Measurements from ENCODE around the gene SNTB2. TPM values are rescaled to one million over a fixed set of nuclear protein-coding genes. Genes with fewer than 3 reads are reported as not detected.
"Not testable (repeated sequence)": the region's sequence is repeated elsewhere in the genome, so short reads cannot be mapped to it uniquely, and the experiment has no call there.

Gene SNTB2
- polyA plus RNA-seq, 1 experiment: 62.6 TPM

- CTCF ChIA-PET: interaction anchor here (1.0 kb wide), 1 partner anchor 11 kb away, joined by 4 read pairs; no protein-coding TSS in a partner anchor
- Histone ChIP-seq H3K9me3 (ENCODE audit: control insufficient read depth, insufficient read depth, low read length) (no peaks in the 10 kb centered on the region), H3K4me3 (ENCODE audit: low read depth, low read length) (no peak overlapping the region), H3K27ac (ENCODE audit: low read depth, low read length) (no peak overlapping the region), H3K27me3 (ENCODE audit: control insufficient read depth, insufficient read depth, low read length) (no peaks in the 10 kb centered on the region)
- DNase-seq (ENCODE audit: low read depth, low spot score): peak; percentile 47
- POLR2A ChIA-PET: interaction anchor here (0.6 kb wide), 1 partner anchor 14 kb away, joined by 6 read pairs; no protein-coding TSS in a partner anchor
- no peak for TF ChIP-seq CTCF (IDR thresholded peaks at IDR 0.05; ENCODE audit: low read depth, low read length)
Observed at GRCh38 chr16:69243479-69243878, 56.5 kb downstream of the SNTB2 start.

GRCh38 chr16:69244336-69244735 lies 57.4 kb downstream of the SNTB2 start:
- Histone ChIP-seq H3K9me3 (ENCODE audit: control insufficient read depth, insufficient read depth, low read length) (no peaks in the 10 kb centered on the region), H3K4me3 (ENCODE audit: low read depth, low read length) (no peak overlapping the region), H3K27ac (ENCODE audit: low read depth, low read length) (no peak overlapping the region), H3K27me3 (ENCODE audit: control insufficient read depth, insufficient read depth, low read length) (no peaks in the 10 kb centered on the region)
- no peak for DNase-seq (ENCODE audit: low read depth, low spot score)
- TF ChIP-seq CTCF (IDR thresholded peaks at IDR 0.05; ENCODE audit: low read depth, low read length): no peak
- CTCF ChIA-PET: interaction anchor here (0.6 kb wide), 1 partner anchor 42 kb away, joined by 3 read pairs; no protein-coding TSS in a partner anchor
- POLR2A ChIA-PET: interaction anchor here (0.6 kb wide), 1 partner anchor 67 kb away, joined by 3 read pairs; no protein-coding TSS in a partner anchor

GRCh38 chr16:69250081-69250480 lies 63.1 kb downstream of the SNTB2 start:
- no peak overlapping the region for H3K4me3 ChIP-seq (ENCODE audit: low read depth, low read length)
- CTCF ChIA-PET: no interaction called here
- POLR2A ChIA-PET: no interaction called here
- H3K27me3 ChIP-seq (ENCODE audit: control insufficient read depth, insufficient read depth, low read length): no peaks in the 10 kb centered on the region
- no peak overlapping the region for H3K27ac ChIP-seq (ENCODE audit: low read depth, low read length)
- no peaks in the 10 kb centered on the region; the same call in 1 of the 2 replicates for H3K9me3 ChIP-seq (ENCODE audit: control insufficient read depth, insufficient read depth, low read length)
- TF ChIP-seq CTCF (IDR thresholded peaks at IDR 0.05; ENCODE audit: low read depth, low read length): no peak
- no peak for DNase-seq (ENCODE audit: low read depth, low spot score)

- CTCF ChIA-PET: interaction anchor here (0.9 kb wide), 1 partner anchor 11 kb away, joined by 4 read pairs; no protein-coding TSS in a partner anchor
- no peaks in the 10 kb centered on the region for H3K27me3 ChIP-seq (ENCODE audit: control insufficient read depth, insufficient read depth, low read length)
- POLR2A ChIA-PET: interaction anchor here (0.5 kb wide), 2 partner anchors 32 to 87 kb away, joined by 3 to 4 read pairs; no protein-coding TSS in a partner anchor
- no peaks in the 10 kb centered on the region; the same call in 1 of the 2 replicates for H3K9me3 ChIP-seq (ENCODE audit: control insufficient read depth, insufficient read depth, low read length)
- peak overlapping the region; percentile 31 for H3K27ac ChIP-seq (ENCODE audit: low read depth, low read length)
- H3K4me3 ChIP-seq (ENCODE audit: low read depth, low read length): no peak overlapping the region
- TF ChIP-seq CTCF (IDR thresholded peaks at IDR 0.05; ENCODE audit: low read depth, low read length): no peak
- DNase-seq (ENCODE audit: low read depth, low spot score): no peak
Observed at GRCh38 chr16:69253870-69254341, 66.9 kb downstream of the SNTB2 start.

GRCh38 chr16:69259428-69259764 lies 72.4 kb downstream of the SNTB2 start:
- H3K4me3 ChIP-seq (ENCODE audit: low read depth, low read length); H3K27me3 ChIP-seq (ENCODE audit: control insufficient read depth, insufficient read depth, low read length); DNase-seq (ENCODE audit: low read depth, low spot score); POLR2A ChIA-PET; H3K27ac ChIP-seq (ENCODE audit: low read depth, low read length); H3K9me3 ChIP-seq (ENCODE audit: control insufficient read depth, insufficient read depth, low read length): not testable (repeated sequence)
- CTCF ChIA-PET: interaction anchor here (2.1 kb wide), 1 partner anchor 109 kb away, joined by 6 read pairs; no protein-coding TSS in a partner anchor

Data from AG04450 (cell line).